OCI-LY1 (cell line): Measurements from ENCODE around the gene PRKCZ.

ENCODE experiments used
- H2AFZ ChIP-seq: fragments of 200-600 bp; sonication (generic), shearing (Covaris generic); 2 replicates; pipeline ENCODE4 v1.6.0; 2014; ENCODE audit warnings: antibody characterized with exemption, mild to moderate bottlenecking, low read length
- H3F3A ChIP-seq: fragments of 200-600 bp; sonication (generic), shearing (Covaris generic); 2 replicates; pipeline ENCODE4 v1.6.0; 2014; ENCODE audit warnings: mild to moderate bottlenecking, antibody characterized with exemption, low read length, moderate library complexity; ENCODE audit not compliant: insufficient read depth
- H3K27ac ChIP-seq: fragments of 200-600 bp; sonication (generic); 2 replicates; pipeline ENCODE4 v1.5.1; 2014; ENCODE audit warnings: low read length, mixed run types, mild to moderate bottlenecking, low read depth; ENCODE audit not compliant: poor library complexity, severe bottlenecking
- H3K27me3 ChIP-seq: fragments of 200-600 bp; sonication (generic); 2 replicates; pipeline ENCODE4 v1.6.0; 2014; ENCODE audit warnings: antibody characterized with exemption, mild to moderate bottlenecking, low read length, moderate library complexity; ENCODE audit not compliant: insufficient read depth
- H3K36me3 ChIP-seq: fragments of 200-600 bp; sonication (generic); 2 replicates; pipeline ENCODE4 v1.6.1; 2014; ENCODE audit warnings: mild to moderate bottlenecking, antibody characterized with exemption, low read length, moderate library complexity, mixed read lengths; ENCODE audit not compliant: insufficient read depth
- H3K4me1 ChIP-seq: fragments of 200-600 bp; sonication (generic); 2 replicates; pipeline ENCODE4 v1.5.1; 2014; ENCODE audit warnings: mild to moderate bottlenecking, low read length, moderate library complexity; ENCODE audit not compliant: insufficient read depth, severe bottlenecking
- H3K4me2 ChIP-seq: fragments of 200-600 bp; sonication (generic), shearing (Covaris generic); 2 replicates; pipeline ENCODE4 v1.6.1; 2014; ENCODE audit warnings: low read length
- H3K4me3 ChIP-seq: fragments of 200-600 bp; sonication (generic); 2 replicates; pipeline ENCODE4 v1.5.1; 2014; ENCODE audit warnings: low read length, low read depth, mild to moderate bottlenecking, mixed read lengths; ENCODE audit not compliant: poor library complexity, severe bottlenecking
- H3K79me2 ChIP-seq: fragments of 200-600 bp; shearing (Covaris generic); 2 replicates; pipeline ENCODE4 v1.6.1; 2016; ENCODE audit warnings: mixed run types, low read length, mixed read lengths; ENCODE audit not compliant: insufficient read depth
- H3K9ac ChIP-seq: fragments of 200-600 bp; sonication (generic), shearing (Covaris generic); 2 replicates; pipeline ENCODE4 v1.6.1; 2014; ENCODE audit warnings: mild to moderate bottlenecking, low read length, mixed read lengths
- H3K9me2 ChIP-seq: fragments of 200-600 bp; sonication (generic), shearing (Covaris generic); 2 replicates; pipeline ENCODE4 v1.6.1; 2014; ENCODE audit warnings: low read depth, mild to moderate bottlenecking, low read length, mixed read lengths
- H3K9me3 ChIP-seq: fragments of 200-600 bp; shearing (Covaris generic); 2 replicates; pipeline ENCODE4 v1.6.1; 2014; ENCODE audit warnings: low read length, mixed read lengths
- H4K20me1 ChIP-seq: fragments of 200-600 bp; sonication (generic), shearing (Covaris generic); 2 replicates; pipeline ENCODE4 v1.6.0; 2016; ENCODE audit warnings: mild to moderate bottlenecking, low read length; ENCODE audit not compliant: insufficient read depth
- CTCF ChIP-seq: fragments of 200-600 bp; sonication (generic), shearing (Covaris generic); IDR thresholded peaks from 2 replicates; pipeline ENCODE4 v1.5.1; 2017; ENCODE audit warnings: mild to moderate bottlenecking, antibody characterized with exemption, low read length, moderate library complexity, mixed read lengths
- EZH2 ChIP-seq: fragments of 200-600 bp; sonication (generic), shearing (Covaris generic); IDR thresholded peaks from 2 replicates; pipeline ENCODE4 v1.8.0; 2017; ENCODE audit warnings: borderline replicate concordance, mixed run types, mild to moderate bottlenecking, antibody characterized with exemption, low read length, moderate library complexity, mixed read lengths

The PRKCZ gene

GRCh38 chr1:2014741-2015735 is 35.2 kb upstream of the PRKCZ start:
- no peaks in the 10 kb centered on the region for H3K36me3 ChIP-seq
- no peak overlapping the region for H3K4me3 ChIP-seq
- H3K4me2 ChIP-seq = no peak overlapping the region
- H3K79me2 ChIP-seq = no peaks in the 10 kb centered on the region
- H4K20me1 ChIP-seq = no peaks in the 10 kb centered on the region
- no peak overlapping the region for H2AFZ ChIP-seq
- no peaks in the 10 kb centered on the region for H3F3A ChIP-seq
- H3K9ac ChIP-seq = no peak overlapping the region
- H3K9me3 ChIP-seq = no peaks in the 10 kb centered on the region
- H3K27me3 ChIP-seq = no peaks in the 10 kb centered on the region; the same call in 1 of the 2 replicates
- no peaks in the 10 kb centered on the region for H3K4me1 ChIP-seq
- H3K9me2 ChIP-seq = no peaks in the 10 kb centered on the region
- TF ChIP-seq EZH2 (no peak), CTCF (no peak)
- no peak overlapping the region for H3K27ac ChIP-seq

GRCh38 chr1:2016123-2016522 is 34.1 kb upstream of the PRKCZ start:
- H3K27me3 ChIP-seq = no peaks in the 10 kb centered on the region; the same call in 1 of the 2 replicates
- H3K4me3 ChIP-seq = no peak overlapping the region
- no peaks in the 10 kb centered on the region for H3F3A ChIP-seq
- H2AFZ ChIP-seq = no peak overlapping the region
- no peaks in the 10 kb centered on the region for H3K79me2 ChIP-seq
- H3K4me2 ChIP-seq = no peak overlapping the region
- TF ChIP-seq CTCF = no peak
- no peak for TF ChIP-seq EZH2
- no peak overlapping the region for H3K9ac ChIP-seq
- H4K20me1 ChIP-seq = no peaks in the 10 kb centered on the region
- H3K9me2 ChIP-seq = no peaks in the 10 kb centered on the region
- no peak overlapping the region for H3K27ac ChIP-seq
- H3K4me1 ChIP-seq = no peaks in the 10 kb centered on the region
- H3K9me3 ChIP-seq = no peaks in the 10 kb centered on the region
- no peaks in the 10 kb centered on the region for H3K36me3 ChIP-seq

DNA sequence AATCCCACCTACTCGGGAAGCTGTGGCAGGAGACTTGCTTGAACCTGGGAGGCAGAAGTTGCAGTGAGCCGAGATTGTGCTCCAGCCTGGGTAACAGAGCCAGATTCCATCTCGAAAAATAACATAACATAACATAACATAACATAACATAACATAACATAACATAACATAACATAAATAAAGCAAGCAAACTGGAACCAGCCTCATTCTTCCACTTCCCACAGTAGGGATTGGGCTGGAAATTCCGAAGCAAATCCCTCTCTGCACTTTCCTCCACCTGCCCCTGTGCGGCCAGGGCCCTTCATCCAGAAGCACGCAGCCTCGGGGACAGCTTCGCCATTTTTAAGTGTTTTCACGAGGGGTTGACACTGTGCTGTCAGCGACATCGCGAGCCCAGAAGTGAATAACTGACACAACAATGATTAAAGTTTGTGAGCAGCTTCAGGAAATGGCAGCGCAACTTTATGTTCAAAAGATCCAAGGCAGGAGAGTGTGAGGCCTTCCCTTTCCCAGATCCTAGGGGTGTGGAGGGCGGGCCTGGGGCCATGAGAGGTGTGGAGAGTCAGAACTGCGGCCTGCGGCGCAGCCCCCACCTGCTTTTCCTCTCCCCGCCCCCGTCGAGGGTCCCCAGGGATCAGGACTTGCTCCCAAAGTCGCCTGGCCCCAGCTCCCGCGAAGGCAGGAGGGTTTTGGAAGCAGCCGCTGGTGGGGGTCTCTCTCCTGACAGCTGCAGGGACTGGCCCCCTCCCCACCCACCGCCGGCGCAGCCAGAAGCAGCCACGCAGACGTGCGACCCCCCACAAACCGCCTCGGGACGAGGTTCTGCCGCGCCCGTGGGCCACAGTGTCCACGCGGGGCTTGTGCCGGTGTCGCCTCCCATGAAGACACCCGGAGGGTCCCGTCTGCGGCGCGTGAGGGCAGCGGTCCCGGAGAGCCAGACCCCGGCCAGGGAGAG is 31.7 kb upstream of the PRKCZ start:
- H3K27me3 ChIP-seq = no peaks in the 10 kb centered on the region; the same call in 1 of the 2 replicates
- H3K27ac ChIP-seq = no peak overlapping the region
- H3K4me3 ChIP-seq = no peak overlapping the region

More for the DNA sequence above, 31.7 kb upstream of the PRKCZ start:
- H3K79me2 ChIP-seq = no peaks in the 10 kb centered on the region
- no peak overlapping the region for H2AFZ ChIP-seq
- H3K4me2 ChIP-seq = no peak overlapping the region
- no peaks in the 10 kb centered on the region for H3K36me3 ChIP-seq
- TF ChIP-seq EZH2 (no peak), CTCF (no peak)
- no peaks in the 10 kb centered on the region for H3K4me1 ChIP-seq
- H3F3A ChIP-seq = no peaks in the 10 kb centered on the region
- no peak overlapping the region for H3K9ac ChIP-seq
- H3K9me3 ChIP-seq = no peaks in the 10 kb centered on the region
- no peaks in the 10 kb centered on the region for H3K9me2 ChIP-seq
- H4K20me1 ChIP-seq = no peaks in the 10 kb centered on the region
